GM12864 (cell line): ENCODE data around the gene CACNB2.
"Not testable (repeated sequence)": the region's sequence is repeated elsewhere in the genome, so short reads cannot be mapped to it uniquely, and the experiment has no call there.

ENCODE experiments used
- DNase-seq: peaks from one replicate; pipeline ENCODE4 v3.0.0-alpha.2; 2011; ENCODE audit warnings: low read depth
- H3K4me3 ChIP-seq: 2 replicates; pipeline ENCODE4 v1.5.1; 2011; ENCODE audit warnings: mild to moderate bottlenecking, low read depth, low read length, control low read depth
- TF ChIP-seq, protein P1 (sequence below): IDR thresholded peaks from 2 replicates; pipeline ENCODE4 v1.5.1; 2011; ENCODE audit warnings: low read depth, mild to moderate bottlenecking, moderate library complexity, low read length, control low read depth, inconsistent platforms; ENCODE audit errors: missing control alignments

The CACNB2 gene

DNA sequence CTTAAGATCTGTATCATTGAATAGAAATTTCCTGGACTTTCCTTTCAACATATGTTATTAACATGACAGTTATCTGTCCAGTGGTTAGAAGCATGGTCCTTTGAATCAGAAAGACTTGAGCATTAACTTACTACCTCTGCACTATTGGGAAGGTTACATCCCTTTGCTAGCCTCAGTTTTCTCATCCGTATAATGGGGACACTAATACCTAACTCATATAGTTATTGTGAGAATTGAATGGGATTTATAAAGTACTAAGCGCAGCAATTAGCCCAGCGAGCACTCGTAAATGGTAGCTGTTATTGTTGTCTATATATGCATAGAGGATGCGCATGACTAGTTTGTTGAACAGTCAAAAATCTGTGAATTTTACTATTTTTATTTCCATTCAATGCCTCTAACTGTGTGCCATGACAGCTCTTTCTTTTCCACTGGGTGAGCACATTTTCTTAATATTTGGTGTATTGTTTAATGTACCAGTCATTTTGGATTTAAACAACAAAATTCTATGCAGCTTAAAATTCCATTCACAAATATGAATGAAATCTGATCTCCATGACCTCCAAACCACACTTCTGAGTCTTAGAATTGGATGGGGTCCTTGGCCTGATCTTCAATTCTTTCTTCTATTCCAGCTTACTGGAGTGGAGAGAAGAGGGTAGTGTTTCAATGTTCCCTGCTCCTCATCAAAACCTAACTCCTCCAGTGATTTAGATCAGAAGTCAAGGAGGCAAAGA lies 65.0 kb downstream of the CACNB2 start:
- no peak overlapping the region for H3K4me3 ChIP-seq

DNA sequence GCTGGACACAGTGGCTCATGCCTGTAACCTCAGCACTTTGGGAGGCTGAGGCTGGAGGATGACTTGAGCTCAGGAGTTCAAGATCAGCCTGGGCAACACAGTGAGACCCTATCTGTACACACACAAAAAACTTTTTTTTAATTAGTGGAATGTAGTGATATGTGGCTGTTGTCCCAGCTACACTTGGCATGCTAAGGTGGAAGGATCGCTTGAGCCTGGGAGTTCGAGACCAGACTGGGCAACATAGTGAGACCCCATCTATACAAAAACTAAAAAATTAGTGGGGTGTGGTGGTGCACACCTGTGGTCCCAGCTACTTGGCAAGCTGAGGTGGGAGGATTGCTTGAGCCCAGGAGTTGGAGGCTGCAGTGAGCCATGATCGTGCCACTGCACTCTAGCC lies 68.0 kb downstream of the CACNB2 start:
- H3K4me3 ChIP-seq, DNase-seq: not testable (repeated sequence)

More for the DNA sequence above, 65.0 kb downstream of the CACNB2 start:
- no peak for DNase-seq
- TF ChIP-seq, protein P1, sequence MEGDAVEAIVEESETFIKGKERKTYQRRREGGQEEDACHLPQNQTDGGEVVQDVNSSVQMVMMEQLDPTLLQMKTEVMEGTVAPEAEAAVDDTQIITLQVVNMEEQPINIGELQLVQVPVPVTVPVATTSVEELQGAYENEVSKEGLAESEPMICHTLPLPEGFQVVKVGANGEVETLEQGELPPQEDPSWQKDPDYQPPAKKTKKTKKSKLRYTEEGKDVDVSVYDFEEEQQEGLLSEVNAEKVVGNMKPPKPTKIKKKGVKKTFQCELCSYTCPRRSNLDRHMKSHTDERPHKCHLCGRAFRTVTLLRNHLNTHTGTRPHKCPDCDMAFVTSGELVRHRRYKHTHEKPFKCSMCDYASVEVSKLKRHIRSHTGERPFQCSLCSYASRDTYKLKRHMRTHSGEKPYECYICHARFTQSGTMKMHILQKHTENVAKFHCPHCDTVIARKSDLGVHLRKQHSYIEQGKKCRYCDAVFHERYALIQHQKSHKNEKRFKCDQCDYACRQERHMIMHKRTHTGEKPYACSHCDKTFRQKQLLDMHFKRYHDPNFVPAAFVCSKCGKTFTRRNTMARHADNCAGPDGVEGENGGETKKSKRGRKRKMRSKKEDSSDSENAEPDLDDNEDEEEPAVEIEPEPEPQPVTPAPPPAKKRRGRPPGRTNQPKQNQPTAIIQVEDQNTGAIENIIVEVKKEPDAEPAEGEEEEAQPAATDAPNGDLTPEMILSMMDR, result no peak

DNA sequence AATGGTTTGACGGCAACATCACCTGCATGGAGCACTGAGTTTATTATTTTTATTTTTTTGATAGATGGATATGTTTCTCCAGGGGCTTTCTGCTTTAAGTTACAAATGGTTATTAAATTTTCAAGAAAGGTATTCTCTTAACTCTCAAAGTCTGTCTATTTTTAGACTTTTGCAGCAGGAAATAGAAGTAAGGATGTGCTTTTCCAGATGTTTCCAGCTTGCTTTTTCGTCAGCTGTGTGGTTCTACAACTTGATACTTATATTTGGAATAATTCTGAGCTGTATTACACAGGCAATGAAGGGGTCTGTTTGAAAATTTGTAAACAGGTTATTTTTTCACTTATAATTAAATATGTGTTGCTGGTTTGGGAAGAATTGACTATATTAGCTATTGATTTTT lies 69.0 kb downstream of the CACNB2 start:
- no peak overlapping the region for H3K4me3 ChIP-seq
- DNase-seq, result no peak
- TF ChIP-seq, protein P1, result no peak

DNA sequence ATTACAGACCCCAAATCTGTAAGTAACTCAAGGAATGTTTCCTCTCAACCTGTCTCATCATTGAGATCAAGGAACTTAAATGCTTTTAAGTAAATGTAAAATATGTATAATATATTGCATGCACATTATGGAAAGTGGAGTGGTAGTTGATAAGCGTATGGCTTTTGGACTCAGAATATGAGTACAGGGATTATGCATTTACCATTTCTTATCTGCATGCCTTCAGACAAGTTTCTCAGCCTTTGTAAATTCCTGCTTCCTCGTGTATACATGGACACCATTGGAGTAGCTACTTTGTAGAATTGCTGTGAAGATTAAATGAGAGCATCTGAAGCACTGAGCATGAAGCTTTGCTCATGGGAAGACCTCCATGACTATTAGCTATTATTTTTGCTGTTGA lies 70.5 kb downstream of the CACNB2 start:
- TF ChIP-seq, protein P1, result no peak
- no peak for DNase-seq
- H3K4me3 ChIP-seq, result no peak overlapping the region

DNA sequence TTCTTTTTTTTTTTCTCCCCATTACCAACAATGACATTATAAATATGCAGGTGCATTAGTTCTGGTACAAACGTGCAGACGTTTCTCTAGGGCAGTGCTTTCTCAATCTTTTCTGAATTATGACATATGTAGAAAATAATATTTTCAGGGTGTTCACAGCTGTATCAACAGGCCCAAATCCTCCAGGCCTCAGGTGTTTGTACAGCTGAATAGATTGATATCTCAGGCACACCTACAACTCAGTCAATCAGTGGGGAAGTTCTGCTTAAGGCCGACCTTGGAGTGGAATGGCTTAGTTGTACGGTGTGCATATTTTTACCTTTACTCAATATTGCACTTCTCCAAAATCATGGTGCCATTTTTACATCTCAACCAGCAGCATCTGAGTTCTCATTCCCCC lies 71.6 kb downstream of the CACNB2 start:
- TF ChIP-seq, protein P1, result no peak
- H3K4me3 ChIP-seq, result no peak overlapping the region
- DNase-seq, result no peak

DNA sequence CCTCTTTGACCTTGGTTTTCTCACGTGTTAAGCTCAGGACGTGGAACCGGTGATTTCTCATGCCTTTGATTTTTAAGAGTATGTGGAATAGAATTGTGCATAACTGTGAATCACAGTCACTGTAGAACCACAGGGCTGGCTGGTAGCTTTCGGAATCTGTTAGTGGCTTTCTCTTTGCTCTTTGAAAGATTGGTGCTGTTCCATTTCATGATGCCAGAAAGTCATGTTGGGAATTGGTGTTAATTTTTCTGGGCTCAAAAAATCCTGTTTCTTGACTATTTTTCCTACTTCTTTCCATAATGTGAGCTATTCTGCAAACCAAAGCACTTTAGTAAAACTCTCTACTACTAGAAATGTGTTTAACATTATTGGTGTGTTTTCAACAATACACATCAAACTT lies 73.0 kb downstream of the CACNB2 start:
- no peak overlapping the region for H3K4me3 ChIP-seq
- no peak for DNase-seq
- TF ChIP-seq, protein P1, result no peak

DNA sequence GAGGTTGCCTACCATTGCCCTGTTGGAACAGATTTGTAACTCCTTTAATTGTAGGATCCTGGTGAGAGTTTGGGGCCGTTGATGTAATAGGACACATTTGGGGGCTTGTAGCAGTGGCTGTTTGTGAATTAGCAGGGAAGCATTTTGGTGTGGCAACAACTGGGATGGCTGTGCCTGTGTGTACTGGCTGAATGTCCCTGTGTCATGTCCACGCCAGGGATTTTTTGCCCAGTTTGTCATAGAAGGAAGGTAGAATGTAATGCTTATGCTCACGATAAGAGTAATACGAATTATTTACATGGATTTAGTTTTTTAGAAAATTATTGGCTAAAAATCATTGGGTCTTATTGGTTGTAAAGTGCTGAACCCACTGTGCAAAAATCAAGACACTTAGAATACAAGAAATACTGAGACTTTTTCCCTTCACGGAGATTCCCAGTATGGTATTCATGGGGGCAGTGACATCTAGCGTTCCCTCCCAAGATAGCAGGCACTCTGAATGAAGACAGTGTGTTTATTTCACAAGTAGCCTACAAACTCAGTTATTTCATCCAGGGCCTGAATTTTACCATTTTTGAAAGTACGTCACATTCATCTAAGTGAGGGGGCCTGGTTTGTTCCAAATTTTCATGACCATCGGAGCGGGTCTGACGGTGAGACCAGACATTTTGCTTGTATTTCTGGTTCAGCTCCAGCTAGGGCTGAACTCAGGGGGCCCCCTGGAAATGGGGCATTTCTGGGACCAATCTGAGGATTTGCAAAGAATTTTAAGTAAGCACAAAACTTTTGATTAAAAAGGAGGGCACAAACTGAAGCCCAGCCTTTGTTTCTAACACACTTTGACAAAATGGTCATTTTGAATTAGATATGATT lies 74.7 kb downstream of the CACNB2 start:
- TF ChIP-seq, protein P1, result peak; percentile 74
- no peak for DNase-seq
- H3K4me3 ChIP-seq, result no peak overlapping the region
